Measurements from ENCODE around the gene PLA2G4E.

Gene PLA2G4E

DNA sequence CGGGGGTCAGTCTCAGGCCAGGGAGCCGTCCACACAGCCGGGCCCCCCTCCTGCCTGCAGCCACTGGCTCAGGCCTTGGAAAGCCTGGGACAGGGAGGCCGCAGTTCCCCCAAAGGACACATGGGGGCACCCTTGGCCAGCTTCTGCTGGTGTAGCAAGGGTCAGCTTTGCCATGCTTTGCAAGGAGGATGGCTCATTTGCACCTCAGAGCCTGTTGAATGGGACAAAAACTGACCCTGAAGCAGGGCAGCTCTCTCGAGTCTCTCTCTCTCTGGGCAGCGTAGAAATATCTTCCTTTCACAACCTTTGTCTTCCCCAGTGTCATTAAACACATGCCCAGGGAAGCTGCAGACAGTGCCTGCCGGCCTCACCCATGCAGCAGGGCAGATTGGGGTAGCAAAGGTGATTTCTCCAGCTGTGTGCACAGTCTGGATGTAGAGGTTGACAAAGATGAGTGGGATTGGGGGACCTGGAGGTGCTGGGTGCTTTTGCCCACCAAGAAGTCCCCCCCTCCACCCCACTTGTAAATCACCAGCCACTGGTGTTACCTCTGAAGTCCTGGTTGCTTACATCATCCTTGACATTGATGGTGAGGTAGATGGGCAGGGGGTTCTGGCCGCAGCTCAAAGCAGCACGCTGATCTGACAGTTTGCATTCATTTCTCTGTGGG is 31.1 kb downstream of the PLA2G4E start:
- DNase-seq (ENCODE audit: low read depth) = peak; percentile 82
- H3K4me3 ChIP-seq (ENCODE audit: low read depth, low read length) = no peak overlapping the region
- peak; percentile 99 for TF ChIP-seq CTCF (IDR thresholded peaks at IDR 0.05; ENCODE audit: insufficient read depth, low read depth, low read length, missing control alignments)

DNA sequence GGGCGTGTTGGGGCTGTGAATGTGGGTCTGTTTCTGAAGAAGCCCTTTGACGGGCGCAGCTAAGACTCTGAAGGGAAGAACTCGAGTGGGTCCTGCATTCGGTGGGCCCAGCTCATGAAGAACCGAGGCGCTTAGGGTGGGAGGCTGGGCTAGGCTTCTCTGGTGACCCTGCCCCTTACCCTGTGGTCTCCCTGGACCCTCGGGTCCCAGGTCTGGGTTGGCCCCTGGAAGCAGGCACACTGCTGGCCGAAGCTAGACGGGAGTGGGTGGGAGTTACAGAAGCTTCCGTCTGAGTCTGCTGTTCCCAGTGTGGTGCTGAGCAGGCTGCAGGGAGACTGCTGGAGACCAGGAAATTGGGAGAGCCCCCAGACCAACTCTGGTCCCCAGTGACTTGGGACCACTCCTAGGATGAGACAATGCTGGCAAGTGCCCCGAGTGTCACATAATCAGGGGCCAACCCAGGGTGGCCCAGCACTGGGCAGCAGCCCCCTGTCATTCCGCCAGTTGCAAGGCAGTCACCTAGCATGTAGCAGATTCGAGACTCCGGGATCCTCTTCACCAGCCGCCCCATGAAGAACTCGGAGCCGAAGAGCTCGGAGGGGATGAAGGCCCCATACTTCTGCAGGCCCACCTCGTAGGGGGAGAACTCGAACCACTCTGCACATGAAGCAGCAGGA is 31.8 kb downstream of the PLA2G4E start:
- no peak overlapping the region for H3K4me3 ChIP-seq (ENCODE audit: low read depth, low read length)
- DNase-seq (ENCODE audit: low read depth) = no peak
- no peak for TF ChIP-seq CTCF (IDR thresholded peaks at IDR 0.05; ENCODE audit: insufficient read depth, low read depth, low read length, missing control alignments)

DNA sequence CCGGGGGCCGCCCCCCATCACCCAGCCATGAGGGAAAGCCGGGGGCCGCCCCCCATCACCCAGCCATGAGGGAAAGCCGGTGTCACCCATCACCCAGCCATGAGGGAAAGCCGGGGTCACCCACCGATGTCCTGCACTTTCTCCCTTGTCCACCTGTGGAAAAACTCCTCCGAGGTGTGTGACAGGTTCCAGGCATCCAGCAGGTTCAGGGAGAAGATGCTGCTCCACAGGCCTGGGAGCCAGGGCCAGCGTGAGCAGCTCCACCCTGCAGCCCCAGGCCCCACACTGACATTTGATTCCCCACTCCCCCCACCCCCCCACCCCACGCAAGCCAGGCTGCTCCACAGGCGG is 32.9 kb downstream of the PLA2G4E start:
- no peak for TF ChIP-seq CTCF (IDR thresholded peaks at IDR 0.05; ENCODE audit: insufficient read depth, low read depth, low read length, missing control alignments)

DNA sequence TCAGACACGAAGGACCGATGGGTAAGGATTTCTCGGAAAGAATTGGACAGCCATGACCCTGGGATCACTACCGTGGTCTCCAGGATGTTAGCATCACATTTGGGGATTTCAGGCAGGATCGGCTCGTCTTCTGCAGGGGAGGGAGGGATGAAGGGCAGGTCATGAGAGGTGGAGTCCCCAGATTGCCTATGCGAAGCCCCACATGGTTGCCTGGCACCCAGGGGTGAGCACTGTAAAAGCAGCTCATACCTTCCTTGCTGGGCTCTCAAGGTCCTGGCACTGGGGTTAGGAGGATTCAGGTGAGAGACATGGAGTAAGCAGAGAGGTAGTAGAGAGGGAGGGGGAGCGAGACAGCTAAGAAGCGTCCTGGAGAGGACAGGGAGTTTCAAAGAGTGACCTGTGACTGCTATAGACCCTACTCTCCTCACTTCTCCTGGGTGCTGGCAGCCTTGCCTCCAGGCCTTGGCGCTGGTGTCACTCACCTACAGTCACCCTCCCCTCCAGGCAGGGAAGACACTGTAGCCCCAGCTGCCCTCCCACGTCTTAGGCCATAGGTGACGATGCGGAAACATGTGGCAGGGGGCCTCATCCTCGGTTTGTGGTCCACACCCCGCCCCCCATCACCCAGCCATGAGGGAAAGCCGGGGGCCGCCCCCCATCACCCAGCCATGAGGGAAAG is 33.5 kb downstream of the PLA2G4E start:
- DNase-seq (ENCODE audit: low read depth) = no peak
- H3K4me3 ChIP-seq (ENCODE audit: low read depth, low read length) = no peak overlapping the region
- no peak for TF ChIP-seq CTCF (IDR thresholded peaks at IDR 0.05; ENCODE audit: insufficient read depth, low read depth, low read length, missing control alignments)

More for the DNA sequence above, 32.9 kb downstream of the PLA2G4E start:
- no peak for DNase-seq (ENCODE audit: low read depth)
- H3K4me3 ChIP-seq (ENCODE audit: low read depth, low read length) = no peak overlapping the region

GRCh38 chr15:41985236-41986160 is 35.3 kb downstream of the PLA2G4E start:
- TF ChIP-seq CTCF (IDR thresholded peaks at IDR 0.05; ENCODE audit: insufficient read depth, low read depth, low read length, missing control alignments) = no peak
- DNase-seq (ENCODE audit: low read depth) = no peak

GRCh38 chr15:41984622-41985021 is 36.2 kb downstream of the PLA2G4E start:
- no peak overlapping the region for H3K4me3 ChIP-seq (ENCODE audit: low read depth, low read length)
- TF ChIP-seq CTCF (IDR thresholded peaks at IDR 0.05; ENCODE audit: insufficient read depth, low read depth, low read length, missing control alignments) = no peak
- DNase-seq (ENCODE audit: low read depth) = no peak

More at GRCh38 chr15:41985236-41986160, 35.3 kb downstream of the PLA2G4E start:
- no peak overlapping the region for H3K4me3 ChIP-seq (ENCODE audit: low read depth, low read length)
